K562 (cell line): ENCODE data around the gene GOLGA6L26. TPM values are rescaled to one million over a fixed set of nuclear protein-coding genes. Genes with fewer than 3 reads are reported as not detected.
A peak's percentile ranks its signal among the peaks of the same experiment; 100 is the strongest.
"Not testable (repeated sequence)": the region's sequence is repeated elsewhere in the genome, so short reads cannot be mapped to it uniquely, and the experiment has no call there.

Experiments used
- ATAC-seq: fragments of 200-7000 bp; cut with Tn5 transposase; 3 replicates; pipeline ENCODE4 v1.9.1; 2020; ENCODE audit warnings: moderate library complexity
- BruUV-seq: library from RNA; stranded (reverse); fragments of 400-500 nt; replicated peaks from 2 replicates; lab custom pipeline; 2021; lab: Mats Ljungman, UMichigan
- CTCF ChIA-PET: fragments of 300-600 bp; formaldehyde crosslinking; extraction: SDS; loops from one replicate; lab custom pipeline; 2021; ENCODE audit warnings: low intra/inter-chr PET ratio; lab: Yijun Ruan, JAX
- POLR2A ChIA-PET: fragments of 300-600, 350-650 bp; sonication (Branson Sonifier 250); formaldehyde crosslinking; extraction: SDS; loops from one replicate; lab custom pipeline; 2021; ENCODE audit warnings: antibody characterized with exemption, inconsistent platforms; lab: Yijun Ruan, JAX
- DNase-seq, 4 experiments: peaks; one replicate each; pipeline versions ENCODE4 v3.0.0 to v3.0.0-alpha.2; 2011 to 2018; ENCODE audit warnings: low spot score in 3 of 4, mixed read lengths in 3 of 4; ENCODE audit errors: extremely low read depth in 1 of 4
- FAIRE-seq: peaks from 2 replicates; lab custom pipeline; 2011; peaks lifted over from hg19 to GRCh38; lab: Jason Lieb, UNC
- H2AFZ ChIP-seq: 2 replicates; pipeline ENCODE4 v1.6.0; 2011; ENCODE audit warnings: low read depth, low read length, control low read depth, inconsistent platforms
- H3K27ac ChIP-seq: fragments of 200-600 bp; 3 replicates; pipeline ENCODE4 v1.8.0; 2011; ENCODE audit warnings: low read depth, mild to moderate bottlenecking, control low read depth, inconsistent platforms, low read length, moderate library complexity, mixed read lengths; ENCODE audit errors: extremely low read depth
- H3K27me3 ChIP-seq, 2 experiments: fragments of 300-600 bp in 1 of 2; 2 replicates in 1 of 2; 3 replicates in 1 of 2; pipeline versions ENCODE4 v1.6.0 to v1.8.0; 2011; ENCODE audit warnings: inconsistent platforms in 2 of 2, low read length in 2 of 2, mild to moderate bottlenecking in 1 of 2, mixed read lengths in 1 of 2, moderate library complexity in 1 of 2; ENCODE audit not compliant: control insufficient read depth in 2 of 2, insufficient read depth in 2 of 2
- H3K36me3 ChIP-seq: fragments of 300-600 bp; 3 replicates; pipeline ENCODE4 v1.8.0; 2011; ENCODE audit warnings: mild to moderate bottlenecking, low read length, inconsistent platforms; ENCODE audit not compliant: control insufficient read depth, insufficient read depth
- H3K4me1 ChIP-seq, 2 experiments: fragments of 200-600 bp in 1 of 2; replicated peaks in 1 of 2; 2 replicates in 1 of 2; 3 replicates in 1 of 2; pipeline versions ENCODE4 v1.5.1 to v1.8.0; 2011; ENCODE audit warnings: inconsistent platforms in 2 of 2, low read length in 2 of 2, mild to moderate bottlenecking in 1 of 2, mixed read lengths in 1 of 2, moderate library complexity in 1 of 2; ENCODE audit not compliant: control insufficient read depth in 2 of 2, insufficient read depth in 2 of 2
- H3K4me2 ChIP-seq: 2 replicates; pipeline ENCODE4 v1.6.1; 2011; ENCODE audit warnings: low read length, control low read depth, inconsistent platforms, mixed read lengths; ENCODE audit not compliant: insufficient read depth
- H3K4me3 ChIP-seq: fragments of 200-600 bp; sonication (generic), shearing (Covaris generic); 2 replicates; pipeline ENCODE4 v1.5.1; 2016; ENCODE audit warnings: control low read depth, inconsistent platforms
- H3K79me2 ChIP-seq: fragments of 200-600 bp; 3 replicates; pipeline ENCODE4 v1.8.0; 2011; ENCODE audit warnings: low read length, inconsistent platforms; ENCODE audit not compliant: control insufficient read depth, insufficient read depth
- H3K9ac ChIP-seq, 2 experiments: 2 replicates each; pipeline versions ENCODE4 v1.6.0 to v1.6.1; 2011; ENCODE audit warnings: low read depth in 2 of 2, low read length in 2 of 2, control low read depth in 1 of 2, inconsistent platforms in 1 of 2, mild to moderate bottlenecking in 1 of 2, mixed read lengths in 1 of 2; ENCODE audit not compliant: insufficient read depth in 1 of 2
- H3K9me1 ChIP-seq: one replicate; pipeline ENCODE4 v1.6.0; 2011; ENCODE audit warnings: inconsistent platforms, mild to moderate bottlenecking, low read length, moderate library complexity; ENCODE audit not compliant: control insufficient read depth, insufficient read depth
- H3K9me3 ChIP-seq: replicated peaks from 2 replicates; pipeline ENCODE4 v1.5.1; 2011; ENCODE audit warnings: low read depth, low read length, inconsistent platforms; ENCODE audit not compliant: control insufficient read depth, insufficient read depth
- H4K20me1 ChIP-seq: replicated peaks from 2 replicates; pipeline ENCODE4 v1.6.1; 2011; ENCODE audit warnings: low read length, inconsistent platforms, mixed read lengths; ENCODE audit not compliant: control insufficient read depth, insufficient read depth
- DMBX1 ChIP-seq: fragments of 250-450 bp; sonication (Bioruptor Pico); IDR thresholded peaks from 2 replicates; pipeline ENCODE4 v1.8.0; 2022; ENCODE audit warnings: inconsistent platforms, mild to moderate bottlenecking, moderate library complexity, borderline replicate concordance
- E2F3 ChIP-seq: fragments of 250-450 bp; sonication (Bioruptor Pico); IDR thresholded peaks from 2 replicates; pipeline ENCODE4 v1.4.0; 2020; ENCODE audit warnings: mild to moderate bottlenecking
- FOSL1 ChIP-seq: fragments of 200-800 bp; sonication (Bioruptor generic); conservative IDR thresholded peaks from 2 replicates; pipeline ENCODE4 v1.6.1; 2016; ENCODE audit warnings: missing genetic modification characterization, missing compliant biosample characterization
- JUND ChIP-seq, 2 experiments: IDR thresholded peaks; 2 replicates in 1 of 2; 3 replicates in 1 of 2; pipeline ENCODE4 v1.6.1; 2011; ENCODE audit warnings: borderline replicate concordance in 2 of 2, low read depth in 2 of 2, low read length in 2 of 2, improper control_type of control experiment in 1 of 2, missing biosample characterization in 1 of 2, missing genetic modification characterization in 1 of 2, missing genetic modification reagents in 1 of 2
- NR2C2 ChIP-seq, 2 experiments: fragments of 200-800 bp in 1 of 2; sonication (Bioruptor generic) in 1 of 2; sonication (generic) in 1 of 2; formaldehyde crosslinking in 1 of 2; IDR thresholded peaks; 2 replicates each; pipeline versions ENCODE4 v1.6.1 to v1.8.0; 2016 to 2022; ENCODE audit warnings: mild to moderate bottlenecking in 1 of 2, missing compliant biosample characterization in 1 of 2, missing genetic modification characterization in 1 of 2, missing genetic modification reagents in 1 of 2
- STAT5B ChIP-seq: fragments of 250-450 bp; sonication (Bioruptor Pico); IDR thresholded peaks from 2 replicates; pipeline ENCODE4 v1.8.0; 2021; ENCODE audit warnings: mild to moderate bottlenecking, inconsistent platforms
- ZNF589 ChIP-seq: fragments of 200-800 bp; sonication (Bioruptor generic); IDR thresholded peaks from 2 replicates; pipeline ENCODE4 v1.6.1; 2016; ENCODE audit warnings: low read depth, missing genetic modification characterization, missing compliant biosample characterization
- WGBS: fragments of 100-300 bp; shearing (Covaris generic); methylation state at CpG from one replicate; pipeline ENCODE4 v1.1.6; 2016; ENCODE audit warnings: low coverage, mixed read lengths; ENCODE audit not compliant: insufficient coverage; ENCODE audit errors: missing lambda C conversion rate; 5-methylcytosine and 5-hydroxymethylcytosine counted together
- in situ Hi-C: fragments of 300-500 bp; cut with MboI; formaldehyde crosslinking; loops from 4 replicates; pipeline ENCODE4 v1.15.0; 2018; ENCODE audit warnings: inconsistent platforms, mixed read lengths
- intact Hi-C: fragments of 100-400 bp; cut with micrococcal nuclease; formaldehyde crosslinking; loops from 2 replicates; pipeline ENCODE4 v1.14.2; 2022
- polyA plus RNA-seq, 8 experiments: library from polyadenylated mRNA; depleted of rRNA in 4 of 8; stranded (reverse) in 5 of 8; unstranded in 3 of 8; fragments of >200 nt; fragmentation: Nextera tagmentation in 2 of 8; fragmentation: Illumina TruSeq in 1 of 8; extraction: Ambion mirVana in 2 of 8; extraction: Trizol in 1 of 8; gene quantifications; 2 replicates each; pipeline versions ENCODE4 v1.2.1 to v1.2.3, GENCODE V29; 2011 to 2014; ENCODE audit warnings: inconsistent platforms in 1 of 8, missing spikeins in 1 of 8
- total RNA-seq, 7 experiments: library from RNA; depleted of rRNA in 6 of 7; stranded (reverse); fragments of >200 nt in 6 of 7; fragmentation: Illumina TruSeq in 2 of 7; extraction: Trizol in 2 of 7; gene quantifications; 2 replicates each; pipeline versions ENCODE4 v1.2.1 to v1.2.3, GENCODE V29; 2011 to 2021; ENCODE audit warnings: low replicate concordance in 1 of 7
- TF ChIP-seq, protein P1 (sequence below): sonication (generic); formaldehyde crosslinking; IDR thresholded peaks from 2 replicates; pipeline ENCODE4 v1.5.0; 2020; ENCODE audit warnings: missing genetic modification reagents
- TF ChIP-seq, protein P2 (sequence below): fragments of 450-650 bp; formaldehyde crosslinking; IDR thresholded peaks from 2 replicates; pipeline ENCODE4 v1.4.0; 2020; ENCODE audit warnings: mild to moderate bottlenecking, moderate library complexity
- TF ChIP-seq, protein P3 (sequence below): sonication (generic); formaldehyde crosslinking; IDR thresholded peaks from 2 replicates; pipeline ENCODE4 v1.9.0; 2022; ENCODE audit warnings: mild to moderate bottlenecking, missing genetic modification reagents

GOLGA6L26 gene
- total and polyA plus RNA-seq, 9 of the 15 experiments (the other 6 are each of a cell fraction or from before 2014, with no cell fraction given), result not detected

DNA sequence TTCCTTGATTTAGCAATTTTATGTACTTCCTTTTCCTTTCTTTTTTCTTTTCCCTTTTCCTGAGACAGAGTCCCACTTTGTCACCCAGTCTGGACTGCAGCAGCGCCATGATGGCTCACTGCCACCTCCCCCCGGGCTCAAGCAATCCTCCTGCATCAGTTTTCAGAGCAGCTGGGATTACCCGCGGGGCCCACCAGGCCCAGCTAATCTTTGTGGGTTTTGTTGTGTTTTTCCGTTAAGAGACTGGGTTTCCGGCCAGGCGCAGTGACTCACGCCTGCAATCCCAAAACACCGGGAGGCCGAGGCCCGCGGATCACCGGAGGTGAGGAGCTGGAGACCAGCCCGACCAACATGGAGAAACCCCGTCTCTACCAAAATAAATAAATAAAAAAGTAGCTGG is 38.3 kb upstream of the GOLGA6L26 start (continued):
- 0 out of 2 replicates have a peak, but pooled peaks have one; percentile 46 for TF ChIP-seq ZNF589
- TF ChIP-seq, protein P1, sequence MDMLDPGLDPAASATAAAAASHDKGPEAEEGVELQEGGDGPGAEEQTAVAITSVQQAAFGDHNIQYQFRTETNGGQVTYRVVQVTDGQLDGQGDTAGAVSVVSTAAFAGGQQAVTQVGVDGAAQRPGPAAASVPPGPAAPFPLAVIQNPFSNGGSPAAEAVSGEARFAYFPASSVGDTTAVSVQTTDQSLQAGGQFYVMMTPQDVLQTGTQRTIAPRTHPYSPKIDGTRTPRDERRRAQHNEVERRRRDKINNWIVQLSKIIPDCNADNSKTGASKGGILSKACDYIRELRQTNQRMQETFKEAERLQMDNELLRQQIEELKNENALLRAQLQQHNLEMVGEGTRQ, result no peak
- peak; percentile 44; the same call in 1 of the 2 replicates for TF ChIP-seq JUND (IDR thresholded peaks at IDR 0.05; ENCODE audit: borderline replicate concordance, low read depth, low read length)
- TF ChIP-seq JUND (tag; IDR thresholded peaks at IDR 0.05; ENCODE audit: borderline replicate concordance, low read depth, low read length), result no peak
- TF ChIP-seq E2F3 (CRISPR knock-in tag), result no peak
- TF ChIP-seq, protein P2, sequence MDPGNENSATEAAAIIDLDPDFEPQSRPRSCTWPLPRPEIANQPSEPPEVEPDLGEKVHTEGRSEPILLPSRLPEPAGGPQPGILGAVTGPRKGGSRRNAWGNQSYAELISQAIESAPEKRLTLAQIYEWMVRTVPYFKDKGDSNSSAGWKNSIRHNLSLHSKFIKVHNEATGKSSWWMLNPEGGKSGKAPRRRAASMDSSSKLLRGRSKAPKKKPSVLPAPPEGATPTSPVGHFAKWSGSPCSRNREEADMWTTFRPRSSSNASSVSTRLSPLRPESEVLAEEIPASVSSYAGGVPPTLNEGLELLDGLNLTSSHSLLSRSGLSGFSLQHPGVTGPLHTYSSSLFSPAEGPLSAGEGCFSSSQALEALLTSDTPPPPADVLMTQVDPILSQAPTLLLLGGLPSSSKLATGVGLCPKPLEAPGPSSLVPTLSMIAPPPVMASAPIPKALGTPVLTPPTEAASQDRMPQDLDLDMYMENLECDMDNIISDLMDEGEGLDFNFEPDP (CRISPR knock-in tag), result no peak
- no peak for TF ChIP-seq NR2C2 (CRISPR knock-in tag; IDR thresholded peaks at IDR 0.05)
- no peak for TF ChIP-seq NR2C2 (tag; IDR thresholded peaks at IDR 0.05)
- TF ChIP-seq STAT5B (CRISPR knock-in tag), result no peak
- TF ChIP-seq DMBX1 (CRISPR knock-in tag), result peak; percentile 33; the same call in 1 of the 2 replicates
- TF ChIP-seq FOSL1, result peak; percentile 77
- TF ChIP-seq, protein P3, sequence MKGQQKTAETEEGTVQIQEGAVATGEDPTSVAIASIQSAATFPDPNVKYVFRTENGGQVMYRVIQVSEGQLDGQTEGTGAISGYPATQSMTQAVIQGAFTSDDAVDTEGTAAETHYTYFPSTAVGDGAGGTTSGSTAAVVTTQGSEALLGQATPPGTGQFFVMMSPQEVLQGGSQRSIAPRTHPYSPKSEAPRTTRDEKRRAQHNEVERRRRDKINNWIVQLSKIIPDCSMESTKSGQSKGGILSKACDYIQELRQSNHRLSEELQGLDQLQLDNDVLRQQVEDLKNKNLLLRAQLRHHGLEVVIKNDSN (CRISPR knock-in tag), result no peak

DNA sequence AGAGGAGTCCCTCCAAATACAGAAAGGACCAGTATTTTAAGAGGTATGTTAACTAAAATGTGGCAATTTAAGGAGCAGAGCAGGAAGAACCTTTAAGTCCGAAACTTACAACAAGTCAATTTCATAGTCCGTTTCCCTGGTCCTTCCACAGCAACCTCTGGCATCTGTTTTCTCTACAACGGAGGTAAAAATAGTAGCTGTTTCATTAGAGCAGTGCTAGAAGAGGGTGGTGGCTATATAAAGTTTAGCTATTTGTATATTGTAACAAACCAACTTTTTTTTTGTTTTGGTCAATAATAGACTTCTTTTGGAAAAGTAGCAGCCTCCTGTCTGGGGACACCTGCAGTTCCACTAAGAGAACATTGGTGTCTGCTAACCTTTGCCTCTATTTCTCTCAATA is 37.9 kb upstream of the GOLGA6L26 start:
- H3K79me2 ChIP-seq, H3K27me3 ChIP-seq, BruUV-seq, in situ Hi-C loops, intact Hi-C loops, H3K4me1 ChIP-seq, H3K36me3 ChIP-seq, ATAC-seq, H4K20me1 ChIP-seq, H3K4me3 ChIP-seq, H3K9ac ChIP-seq, H3K9me1 ChIP-seq, FAIRE-seq, H3K4me2 ChIP-seq, H3K9me3 ChIP-seq, H3K27ac ChIP-seq, DNase-seq, POLR2A ChIA-PET: not testable (repeated sequence)
- H2AFZ ChIP-seq, result 0 out of 2 replicates have a peak overlapping the region, but pooled peaks have one; percentile 36
- 16% methylated on average over 3 of the region's 3 CpGs for whole genome bisulfite sequencing
- CTCF ChIA-PET, result interaction anchor here (0.6 kb wide), 1 partner anchor 369 kb away, joined by 3 read pairs; no protein-coding TSS in a partner anchor

DNA sequence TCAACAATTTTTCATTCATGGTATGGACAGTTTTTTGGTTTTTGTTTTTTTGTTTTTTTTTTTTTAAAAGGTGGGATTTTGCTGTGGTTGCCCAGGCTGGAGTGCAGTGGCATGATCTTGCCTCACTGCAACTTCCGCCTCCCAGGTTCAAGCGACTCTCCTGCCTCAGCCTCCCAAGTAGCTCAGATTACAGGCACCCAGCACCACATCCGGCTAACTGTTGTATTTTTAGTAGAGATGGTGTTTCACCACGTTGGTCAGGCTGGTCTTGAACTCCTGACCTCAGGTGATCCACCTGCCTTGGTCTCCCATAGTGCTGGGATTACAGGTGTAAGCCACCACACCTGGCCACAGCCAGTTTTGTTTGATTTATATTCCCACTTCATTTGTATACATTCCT is 37.1 kb upstream of the GOLGA6L26 start:
- ATAC-seq, H3K79me2 ChIP-seq, H3K27ac ChIP-seq, H3K9me1 ChIP-seq, H3K4me1 ChIP-seq, H2AFZ ChIP-seq, H3K36me3 ChIP-seq, BruUV-seq, H3K4me2 ChIP-seq, H3K27me3 ChIP-seq, H3K9me3 ChIP-seq, FAIRE-seq, H4K20me1 ChIP-seq, H3K9ac ChIP-seq, intact Hi-C loops, in situ Hi-C loops, DNase-seq, H3K4me3 ChIP-seq: not testable (repeated sequence)
- POLR2A ChIA-PET, result interaction anchor here (0.5 kb wide), 1 partner anchor 478 kb away, joined by 3 read pairs; no protein-coding TSS in a partner anchor
- WGBS, result 4% methylated on average over 2 of the region's 4 CpGs
- CTCF ChIA-PET, result interaction anchor here (0.6 kb wide), 1 partner anchor 368 kb away, joined by 3 read pairs; no protein-coding TSS in a partner anchor
